Measurements from ENCODE around the gene IMPDH2. TPM values are rescaled to one million over a fixed set of nuclear protein-coding genes. Genes with fewer than 3 reads are reported as not detected.

The IMPDH2 gene
- total and polyA plus RNA-seq, 2 of the 8 experiments (the other 6 are each of a cell fraction or from before 2014, with no cell fraction given): 374 to 409 TPM

GRCh38 chr3:48985831-48986376 lies 43.3 kb downstream of the IMPDH2 start:
- FAIRE-seq: no peak
- H2AK5ac ChIP-seq (ENCODE audit: low read depth, low read length): no peak overlapping the region
- H2BK12ac ChIP-seq (ENCODE audit: low read depth, low read length): no peak overlapping the region
- no peak overlapping the region for H3K23ac ChIP-seq (ENCODE audit: insufficient read length)
- DNase-seq (ENCODE audit: low read depth in 1 of 2, low spot score in 2 of 2): no peak
- no peak overlapping the region for H3K14ac ChIP-seq (ENCODE audit: insufficient read length)
- H3K79me1 ChIP-seq (ENCODE audit: low read depth, low read length): peaks cover 2% of the 10 kb centered on the region; the same call in 1 of the 2 replicates
- ChIA-PET POLR2A (ENCODE audit: partially characterized antibody) (interaction anchor here (0.9 to 38.8 kb wide), 6 partner anchors 11 to 108 kb away, joined by 3 to 1518 read pairs (median 7); partner anchors contain the start of genes DALRD3, IMPDH2, NDUFAF3 and QRICH1), CTCF (ENCODE audit: partially characterized antibody) (interaction anchor here (0.6 to 19.9 kb wide), 9 partner anchors 9 to 299 kb away, joined by 3 to 467 read pairs (median 3); partner anchors contain the start of genes DALRD3, NDUFAF3 and WDR6)
- no peak overlapping the region for H2BK120ac ChIP-seq (replicated peaks; ENCODE audit: low read depth, low read length)
- H4K5ac ChIP-seq (ENCODE audit: insufficient read length, low read depth, low read length): no peak overlapping the region
- H3K9me3 ChIP-seq (ENCODE audit: insufficient read depth in 2 of 2, low read depth in 1 of 2, low read length in 1 of 2): no peaks in the 10 kb centered on the region
- H3K4ac ChIP-seq (replicated peaks; ENCODE audit: insufficient read length, low read depth, low read length): no peak overlapping the region
- TF ChIP-seq FOSL1 (IDR thresholded peaks at IDR 0.05; ENCODE audit: insufficient read depth, low read depth, low read length): no peak
- TF ChIP-seq POLR2AphosphoS5 (IDR thresholded peaks at IDR 0.05; ENCODE audit: low read depth, low read length): 0 out of 2 replicates have a peak, but pooled peaks have one; percentile 23
- WGBS, 2 experiments (ENCODE audit: extremely low coverage in 1 of 2, insufficient coverage in 1 of 2, insufficient read length in 1 of 2, insufficient replicate concordance in 2 of 2, low coverage in 1 of 2, low lambda C conversion rate in 2 of 2, missing lambda C conversion rate in 1 of 2): 90% methylated on average over 7 of the region's 7 CpGs; no CpG with 5 or more reads in 1 of the 2 experiments
- no peak overlapping the region for H2BK15ac ChIP-seq (ENCODE audit: low read length)
- H3K27me3 ChIP-seq (replicated peaks in 1 of 4; ENCODE audit: control insufficient read depth in 3 of 4, extremely low read depth in 1 of 4, insufficient read depth in 3 of 4, low read length in 3 of 4): no peaks in the 10 kb centered on the region
- peaks cover 0 to 8% of the 10 kb centered on the region in 2 experiments; a peak in 1 of 4 replicates for H3K79me2 ChIP-seq (ENCODE audit: control insufficient read depth in 1 of 2, insufficient read depth in 2 of 2, low read length in 2 of 2)
- no peak overlapping the region for H2BK5ac ChIP-seq (ENCODE audit: low read depth, low read length)
- no peak overlapping the region for H3K9ac ChIP-seq (replicated peaks in 1 of 4; ENCODE audit: extremely low read depth in 1 of 4, low read depth in 3 of 4, low read length in 3 of 4)
- H3K23me2 ChIP-seq (ENCODE audit: low read depth, low read length): peaks cover 16% of the 10 kb centered on the region
- H4K8ac ChIP-seq (ENCODE audit: extremely low read depth, insufficient read depth, low read length): no peak overlapping the region
- H3K4me3 ChIP-seq (ENCODE audit: extremely low read depth in 1 of 4, insufficient read depth in 2 of 4, low read depth in 3 of 4, low read length in 4 of 4): no peak overlapping the region
- H3K56ac ChIP-seq (replicated peaks; ENCODE audit: insufficient read length, low read depth, low read length): no peak overlapping the region
- no peak overlapping the region for H3K27ac ChIP-seq (ENCODE audit: low read depth, low read length)
- peaks cover 0 to 7% (median 6%) of the 10 kb centered on the region in 4 experiments; a peak in 3 of 7 replicates for H3K4me1 ChIP-seq (replicated peaks in 1 of 4; ENCODE audit: control insufficient read depth in 3 of 4, insufficient read depth in 4 of 4, low read length in 3 of 4)
- no peak overlapping the region for H2AFZ ChIP-seq (ENCODE audit: low read length)
- H4K20me1 ChIP-seq (replicated peaks in 1 of 2; ENCODE audit: control insufficient read depth in 1 of 2, insufficient read depth in 2 of 2, low read length in 2 of 2): peaks cover 3 to 11% of the 10 kb centered on the region in 2 experiments
- no peak overlapping the region for H2BK20ac ChIP-seq (ENCODE audit: low read length)
- H3K4me2 ChIP-seq (ENCODE audit: insufficient read depth in 1 of 2, low read depth in 2 of 2, low read length in 2 of 2): no peak overlapping the region
- H3K36me3 ChIP-seq (ENCODE audit: control insufficient read depth in 2 of 4, insufficient read depth in 4 of 4, low read length in 3 of 4): peaks cover 5 to 40% (median 27%) of the 10 kb centered on the region in 4 experiments
- H3K18ac ChIP-seq (ENCODE audit: extremely low read depth, low read length): no peak overlapping the region
- H4K91ac ChIP-seq (replicated peaks; ENCODE audit: insufficient read length, low read length): no peak overlapping the region

Data from H1 (cell line).